ENCODE results near the gene COL4A2. TPM values are rescaled to one million over a fixed set of nuclear protein-coding genes. Genes with fewer than 3 reads are reported as not detected.

Gene COL4A2
- polyA plus RNA-seq, 2 of the 4 experiments (the other 2 are of a cell fraction), result 46.9 to 119 TPM

DNA sequence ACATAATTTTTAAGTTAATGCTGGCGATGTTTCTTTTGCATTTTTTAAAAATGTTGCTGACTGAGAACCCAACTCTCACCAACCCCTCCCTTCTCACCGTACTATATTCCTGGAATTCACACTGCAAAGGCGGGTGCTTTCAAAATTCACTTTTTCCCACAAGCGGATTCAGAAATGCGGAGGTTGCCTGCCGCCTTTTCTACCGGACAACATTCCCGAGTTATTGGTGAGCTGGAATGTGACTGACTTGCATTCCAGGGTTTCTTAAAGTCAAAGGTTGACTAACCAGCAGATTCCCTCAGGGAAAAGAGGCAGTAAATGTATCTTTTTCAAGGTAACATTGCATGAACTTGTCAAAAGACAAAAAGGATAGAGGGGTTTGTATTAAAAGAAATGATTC is 141.1 kb downstream of the COL4A2 start:
- peaks cover 6% of the 10 kb centered on the region for H3K4me1 ChIP-seq

DNA sequence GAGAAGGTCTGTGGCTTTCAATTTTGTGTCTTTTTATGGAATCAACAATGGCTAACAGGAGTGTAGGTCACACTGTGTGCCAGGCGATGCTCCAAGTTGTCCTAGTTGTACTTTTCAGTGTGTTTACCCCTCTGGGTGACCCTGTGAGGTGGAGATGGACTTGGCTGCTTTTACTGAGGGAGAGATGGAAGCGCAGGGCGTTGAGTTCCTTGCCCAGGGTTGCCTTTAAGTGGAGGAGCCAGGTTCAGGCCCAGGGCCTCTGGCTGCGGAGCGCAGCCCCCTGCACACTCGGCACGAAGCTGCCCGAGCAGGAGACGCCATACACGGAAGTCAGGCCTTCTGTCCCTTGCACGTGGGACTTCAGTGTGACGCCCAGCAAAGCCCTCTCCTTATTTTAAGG is 141.6 kb downstream of the COL4A2 start:
- no peak for DNase-seq (ENCODE audit: low read depth in 1 of 2, low spot score in 1 of 2)
- FAIRE-seq, result no peak
- POLR2A ChIA-PET, result no interaction called here
- 0 out of 6 replicates have a peak overlapping the region, but pooled peaks of 1 of the 2 experiments have one; percentile 6 for H3K27ac ChIP-seq
- no peak for ATAC-seq
- no peak overlapping the region for H3K4me2 ChIP-seq
- CTCF ChIA-PET, result interaction anchor here (2.3 kb wide), 1 partner anchor 10 kb away, joined by 6 read pairs; no protein-coding TSS in a partner anchor
- no peaks in the 10 kb centered on the region for H3K9me3 ChIP-seq
- H3K4me3 ChIP-seq, result no peak overlapping the region
- peaks cover 1% of the 10 kb centered on the region for H3K4me1 ChIP-seq
- WGBS (ENCODE audit: missing lambda C conversion rate), result 83% methylated on average over 12 of the region's 12 CpGs
- TF ChIP-seq FOSL2 (IDR thresholded peaks at IDR 0.05), result no peak
- TF ChIP-seq FOSL2 (CRISPR knock-in tag; IDR thresholded peaks at IDR 0.05), result no peak
- TF ChIP-seq HOXA7 (CRISPR knock-in tag; IDR thresholded peaks at IDR 0.05), result no peak
- TF ChIP-seq CHD4 (IDR thresholded peaks at IDR 0.05; ENCODE audit: borderline replicate concordance), result no peak
- TF ChIP-seq MYC (IDR thresholded peaks at IDR 0.05; ENCODE audit: borderline replicate concordance, low read length), result no peak
- no peak for TF ChIP-seq SREBF2 (IDR thresholded peaks at IDR 0.05)
- no peak for TF ChIP-seq GATA3 (IDR thresholded peaks at IDR 0.05; ENCODE audit: borderline replicate concordance)
- TF ChIP-seq RARB (CRISPR knock-in tag; IDR thresholded peaks at IDR 0.05), result no peak
- no peak for TF ChIP-seq BHLHE40 (IDR thresholded peaks at IDR 0.05; ENCODE audit: low read depth, low read length)
- TF ChIP-seq, protein P1, sequence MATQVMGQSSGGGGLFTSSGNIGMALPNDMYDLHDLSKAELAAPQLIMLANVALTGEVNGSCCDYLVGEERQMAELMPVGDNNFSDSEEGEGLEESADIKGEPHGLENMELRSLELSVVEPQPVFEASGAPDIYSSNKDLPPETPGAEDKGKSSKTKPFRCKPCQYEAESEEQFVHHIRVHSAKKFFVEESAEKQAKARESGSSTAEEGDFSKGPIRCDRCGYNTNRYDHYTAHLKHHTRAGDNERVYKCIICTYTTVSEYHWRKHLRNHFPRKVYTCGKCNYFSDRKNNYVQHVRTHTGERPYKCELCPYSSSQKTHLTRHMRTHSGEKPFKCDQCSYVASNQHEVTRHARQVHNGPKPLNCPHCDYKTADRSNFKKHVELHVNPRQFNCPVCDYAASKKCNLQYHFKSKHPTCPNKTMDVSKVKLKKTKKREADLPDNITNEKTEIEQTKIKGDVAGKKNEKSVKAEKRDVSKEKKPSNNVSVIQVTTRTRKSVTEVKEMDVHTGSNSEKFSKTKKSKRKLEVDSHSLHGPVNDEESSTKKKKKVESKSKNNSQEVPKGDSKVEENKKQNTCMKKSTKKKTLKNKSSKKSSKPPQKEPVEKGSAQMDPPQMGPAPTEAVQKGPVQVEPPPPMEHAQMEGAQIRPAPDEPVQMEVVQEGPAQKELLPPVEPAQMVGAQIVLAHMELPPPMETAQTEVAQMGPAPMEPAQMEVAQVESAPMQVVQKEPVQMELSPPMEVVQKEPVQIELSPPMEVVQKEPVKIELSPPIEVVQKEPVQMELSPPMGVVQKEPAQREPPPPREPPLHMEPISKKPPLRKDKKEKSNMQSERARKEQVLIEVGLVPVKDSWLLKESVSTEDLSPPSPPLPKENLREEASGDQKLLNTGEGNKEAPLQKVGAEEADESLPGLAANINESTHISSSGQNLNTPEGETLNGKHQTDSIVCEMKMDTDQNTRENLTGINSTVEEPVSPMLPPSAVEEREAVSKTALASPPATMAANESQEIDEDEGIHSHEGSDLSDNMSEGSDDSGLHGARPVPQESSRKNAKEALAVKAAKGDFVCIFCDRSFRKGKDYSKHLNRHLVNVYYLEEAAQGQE (IDR thresholded peaks at IDR 0.05), result no peak
- no peak for TF ChIP-seq HOXB5 (CRISPR knock-in tag; IDR thresholded peaks at IDR 0.05)
- TF ChIP-seq, protein P2, sequence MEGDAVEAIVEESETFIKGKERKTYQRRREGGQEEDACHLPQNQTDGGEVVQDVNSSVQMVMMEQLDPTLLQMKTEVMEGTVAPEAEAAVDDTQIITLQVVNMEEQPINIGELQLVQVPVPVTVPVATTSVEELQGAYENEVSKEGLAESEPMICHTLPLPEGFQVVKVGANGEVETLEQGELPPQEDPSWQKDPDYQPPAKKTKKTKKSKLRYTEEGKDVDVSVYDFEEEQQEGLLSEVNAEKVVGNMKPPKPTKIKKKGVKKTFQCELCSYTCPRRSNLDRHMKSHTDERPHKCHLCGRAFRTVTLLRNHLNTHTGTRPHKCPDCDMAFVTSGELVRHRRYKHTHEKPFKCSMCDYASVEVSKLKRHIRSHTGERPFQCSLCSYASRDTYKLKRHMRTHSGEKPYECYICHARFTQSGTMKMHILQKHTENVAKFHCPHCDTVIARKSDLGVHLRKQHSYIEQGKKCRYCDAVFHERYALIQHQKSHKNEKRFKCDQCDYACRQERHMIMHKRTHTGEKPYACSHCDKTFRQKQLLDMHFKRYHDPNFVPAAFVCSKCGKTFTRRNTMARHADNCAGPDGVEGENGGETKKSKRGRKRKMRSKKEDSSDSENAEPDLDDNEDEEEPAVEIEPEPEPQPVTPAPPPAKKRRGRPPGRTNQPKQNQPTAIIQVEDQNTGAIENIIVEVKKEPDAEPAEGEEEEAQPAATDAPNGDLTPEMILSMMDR (IDR thresholded peaks at IDR 0.05), result no peak
- TF ChIP-seq ZFP36 (IDR thresholded peaks at IDR 0.05; ENCODE audit: borderline replicate concordance, partially characterized antibody), result no peak
- TF ChIP-seq, protein P3, sequence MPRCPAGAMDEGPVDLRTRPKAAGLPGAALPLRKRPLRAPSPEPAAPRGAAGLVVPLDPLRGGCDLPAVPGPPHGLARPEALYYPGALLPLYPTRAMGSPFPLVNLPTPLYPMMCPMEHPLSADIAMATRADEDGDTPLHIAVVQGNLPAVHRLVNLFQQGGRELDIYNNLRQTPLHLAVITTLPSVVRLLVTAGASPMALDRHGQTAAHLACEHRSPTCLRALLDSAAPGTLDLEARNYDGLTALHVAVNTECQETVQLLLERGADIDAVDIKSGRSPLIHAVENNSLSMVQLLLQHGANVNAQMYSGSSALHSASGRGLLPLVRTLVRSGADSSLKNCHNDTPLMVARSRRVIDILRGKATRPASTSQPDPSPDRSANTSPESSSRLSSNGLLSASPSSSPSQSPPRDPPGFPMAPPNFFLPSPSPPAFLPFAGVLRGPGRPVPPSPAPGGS (IDR thresholded peaks at IDR 0.05), result no peak
- TF ChIP-seq KDM5A (IDR thresholded peaks at IDR 0.05), result no peak
- no peak for TF ChIP-seq JUN (IDR thresholded peaks at IDR 0.05)

More for the DNA sequence above, 141.1 kb downstream of the COL4A2 start:
- Histone ChIP-seq H3K27ac (no peak overlapping the region), H3K4me2 (0 out of 3 replicates have a peak overlapping the region, but pooled peaks have one; percentile 12), H3K4me3 (no peak overlapping the region), H3K9me3 (no peaks in the 10 kb centered on the region)
- FAIRE-seq (no peak), DNase-seq (ENCODE audit: low read depth in 1 of 2, low spot score in 1 of 2) (no peak), ATAC-seq (no peak)
- WGBS (ENCODE audit: missing lambda C conversion rate), result 66% methylated on average over 8 of the region's 8 CpGs
- CTCF ChIA-PET, result no interaction called here
- TF ChIP-seq NR3C1 (IDR thresholded peaks at IDR 0.05), result no peak
- POLR2A ChIA-PET, result no interaction called here
